Mucosa of gallbladder (tissue), 1 donor: ENCODE measurements around the gene GHRL. TPM values are rescaled to one million over a fixed set of nuclear protein-coding genes. Genes with fewer than 3 reads are reported as not detected.

Source experiments
- DNase-seq: peaks from one replicate; pipeline ENCODE4 v3.0.0-alpha.2; 2020; ENCODE audit warnings: low spot score
- total RNA-seq: library from RNA; stranded (reverse); gene quantifications from one replicate; pipeline ENCODE4 v1.2.1, GENCODE V29; 2021
- donor health status: DM: no; HTN: no; CAD: no.

The GHRL gene
- total RNA-seq, 1 donor from 2014 or later, result 2.2 TPM

DNA sequence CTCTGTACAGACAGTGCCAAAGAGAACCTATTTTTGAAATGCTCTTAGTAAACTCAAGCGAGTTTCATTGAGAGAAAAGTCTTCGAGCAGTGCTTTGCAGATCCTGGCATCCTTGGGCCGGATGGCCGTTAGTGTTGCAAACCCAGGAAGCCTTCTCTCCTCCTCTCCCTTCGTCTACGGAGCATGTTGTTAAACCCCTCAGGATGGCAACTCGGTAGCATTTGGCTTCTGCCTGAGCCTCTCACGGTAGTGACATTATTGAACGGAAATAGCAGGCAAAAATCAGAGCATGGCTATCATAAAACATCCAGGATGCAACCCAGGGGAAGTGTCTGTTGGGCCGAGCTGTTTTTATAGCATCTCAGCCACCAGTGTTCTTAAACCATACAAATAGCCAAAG lies 34.8 kb upstream of the GHRL start:
- no peak for DNase-seq

DNA sequence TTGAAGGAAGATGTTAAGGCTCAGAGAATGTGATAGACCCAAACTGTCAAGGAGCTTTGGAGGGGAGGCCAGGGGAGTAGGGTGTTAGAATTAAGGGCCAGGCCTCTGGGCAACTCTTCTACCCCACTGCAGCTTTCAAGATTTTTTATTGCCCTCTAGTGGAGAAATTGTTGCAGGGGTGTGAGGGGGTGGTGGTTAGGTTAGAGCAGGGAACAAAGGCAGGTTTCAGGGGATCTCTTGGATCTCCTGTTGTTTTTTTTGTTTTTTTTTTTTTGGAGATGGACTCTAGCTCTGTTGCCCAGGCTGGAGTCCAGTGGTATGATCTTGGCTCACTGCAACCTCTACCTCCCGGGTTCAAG lies 29.6 kb upstream of the GHRL start:
- DNase-seq, result no peak

- no peak for DNase-seq
Measured at GRCh38 chr3:10321630-10322351, 29.0 kb upstream of the GHRL start.

DNA sequence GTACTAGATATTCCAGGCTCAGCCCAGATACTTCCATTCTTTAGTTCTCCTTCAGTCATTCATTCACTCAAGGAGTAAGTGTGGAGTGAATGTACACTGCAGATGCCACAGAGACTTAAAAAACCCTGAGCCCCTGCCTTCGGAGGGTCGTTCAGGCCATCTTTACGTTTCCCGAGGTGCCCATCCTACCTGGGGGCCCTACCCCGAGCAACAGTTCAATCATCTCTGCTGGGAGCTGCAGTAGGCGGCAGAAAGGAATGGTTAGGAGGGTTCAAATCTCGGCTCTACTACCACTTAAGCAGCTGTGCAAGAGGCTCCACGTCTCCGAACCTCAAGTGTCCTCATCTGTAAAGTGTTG lies 27.6 kb upstream of the GHRL start:
- no peak for DNase-seq

DNA sequence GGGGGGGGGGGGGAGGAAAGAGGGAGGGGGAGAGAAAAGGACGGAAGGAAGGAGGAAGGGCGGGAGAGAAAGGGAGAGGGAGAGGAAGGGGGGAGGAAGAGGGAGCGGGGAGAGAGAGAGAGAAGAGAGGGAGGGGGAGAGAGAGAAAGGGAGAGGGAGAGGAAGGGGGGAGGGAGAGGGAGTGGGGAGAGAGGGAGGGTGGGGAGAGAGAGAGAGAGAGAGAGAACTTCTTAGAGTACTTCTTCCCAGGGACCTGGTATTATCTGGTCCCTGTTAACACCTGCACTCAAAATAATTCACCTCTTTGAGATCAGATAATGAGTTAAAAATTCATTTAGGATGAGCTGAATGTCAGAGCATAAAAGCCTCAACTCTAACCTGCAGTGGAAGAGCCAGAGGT lies 27.1 kb upstream of the GHRL start:
- DNase-seq, result no peak

DNA sequence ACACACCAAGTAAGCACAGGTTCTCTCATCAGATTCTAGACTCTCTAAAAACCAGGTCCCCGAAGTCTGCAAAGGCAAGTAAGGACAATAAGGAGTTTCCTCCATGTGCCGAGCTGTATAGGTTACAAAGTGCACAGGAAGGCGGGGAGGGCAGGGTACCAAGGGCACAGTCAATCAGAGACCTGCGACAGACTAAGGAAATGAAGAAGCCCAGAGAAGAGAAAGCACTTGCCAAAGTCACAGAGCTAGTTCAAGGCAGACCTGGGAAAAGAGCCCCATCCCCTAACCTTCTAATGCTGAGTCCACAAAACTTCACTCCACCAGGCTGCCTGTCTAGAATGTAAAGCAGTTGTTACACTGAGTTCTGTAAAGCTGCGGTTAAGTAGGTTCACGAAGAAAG lies 26.5 kb upstream of the GHRL start:
- DNase-seq, result no peak

GRCh38 chr3:10317961-10318350 lies 25.2 kb upstream of the GHRL start:
- no peak for DNase-seq

- DNase-seq, result no peak
Measured at GRCh38 chr3:10317311-10317960, 24.7 kb upstream of the GHRL start.

- DNase-seq, result no peak
Measured at GRCh38 chr3:10315771-10316344, 23.1 kb upstream of the GHRL start.

GRCh38 chr3:10315101-10315500 lies 22.4 kb upstream of the GHRL start:
- DNase-seq, result no peak

GRCh38 chr3:10312861-10313260 lies 20.1 kb upstream of the GHRL start:
- no peak for DNase-seq

- DNase-seq, result no peak
Measured at GRCh38 chr3:10312391-10312790, 19.6 kb upstream of the GHRL start.

- no peak for DNase-seq
Measured at GRCh38 chr3:10311710-10312109, 19.0 kb upstream of the GHRL start.

DNA sequence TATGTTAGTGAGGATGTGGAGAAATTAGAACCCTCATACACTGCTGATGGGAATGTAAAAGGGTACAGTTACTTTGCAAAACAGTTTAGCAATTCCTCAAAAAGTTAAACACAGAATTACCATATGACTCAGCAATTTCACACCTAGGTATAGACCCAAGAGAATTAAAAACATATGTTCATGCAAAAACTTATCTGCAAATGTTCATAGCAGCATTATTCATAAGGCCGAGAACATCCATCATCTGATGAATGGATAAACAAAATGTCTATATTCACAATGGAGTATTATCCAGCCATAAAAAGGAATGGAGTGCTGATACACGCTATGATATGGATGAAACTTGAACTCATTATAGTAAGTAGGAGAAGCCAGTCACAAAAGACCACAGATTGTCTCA lies 17.8 kb upstream of the GHRL start:
- no peak for DNase-seq

- no peak for DNase-seq
Measured at GRCh38 chr3:10309736-10310135, 17.0 kb upstream of the GHRL start.

DNA sequence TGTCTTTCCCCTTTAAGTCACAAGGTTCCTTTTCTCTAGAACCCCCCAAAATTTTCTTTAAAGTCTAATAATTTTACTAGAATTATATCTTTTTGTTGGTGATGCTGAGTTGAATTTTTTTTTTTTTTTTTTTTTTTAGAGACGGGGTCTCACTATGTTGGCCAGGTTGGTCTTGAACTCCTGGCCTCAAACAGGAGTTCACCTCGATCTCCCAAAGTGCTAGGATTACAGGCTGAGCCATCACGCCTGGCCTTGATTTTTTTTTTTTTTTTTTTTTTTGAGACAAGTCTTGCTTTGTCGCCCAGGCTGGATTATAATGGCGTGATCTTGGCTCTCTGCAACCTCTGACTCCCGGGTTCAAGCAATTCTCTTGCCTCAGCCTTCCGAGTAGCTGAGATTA lies 15.9 kb upstream of the GHRL start:
- no peak for DNase-seq

DNA sequence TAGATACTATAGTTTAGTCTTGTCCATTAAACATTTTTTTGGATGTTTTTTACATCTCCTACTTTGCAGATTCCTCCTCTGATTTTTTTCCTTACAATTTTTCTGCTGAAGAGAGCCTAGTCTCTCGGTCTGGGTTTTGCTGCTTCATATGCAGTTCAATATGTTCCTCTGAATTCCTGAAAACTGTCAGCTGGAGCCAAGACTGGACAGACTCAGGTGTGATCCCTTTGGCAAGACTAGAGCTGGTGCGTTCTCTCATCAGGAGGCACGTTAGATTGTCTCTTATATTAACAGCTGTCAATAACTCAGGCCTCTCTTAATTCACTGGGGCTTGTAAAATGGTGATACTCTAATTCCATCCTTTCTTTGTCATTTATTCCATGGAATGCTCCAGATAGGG lies 13.4 kb upstream of the GHRL start:
- DNase-seq, result no peak

- DNase-seq, result no peak
Measured at GRCh38 chr3:10305331-10305902, 12.7 kb upstream of the GHRL start.

DNA sequence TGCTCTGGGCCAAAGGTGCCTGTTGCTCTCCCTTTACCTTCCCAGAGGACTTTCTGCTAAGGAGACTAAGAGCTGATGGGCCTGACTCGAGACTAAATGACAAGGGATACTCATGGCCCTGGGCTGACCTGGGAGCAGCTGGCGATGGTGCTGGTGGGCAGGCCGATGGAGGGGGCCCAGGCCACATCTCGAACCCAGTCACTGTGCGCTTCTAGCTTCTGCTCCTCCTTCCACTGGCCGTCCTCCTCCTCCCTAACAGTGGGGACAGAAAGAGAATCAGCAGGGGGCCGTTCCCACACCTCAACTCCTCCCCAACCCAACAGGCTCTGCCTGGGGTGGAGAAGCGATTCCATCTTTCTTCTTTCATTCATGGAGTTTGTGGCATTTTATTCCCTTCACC lies 12.2 kb upstream of the GHRL start:
- no peak for DNase-seq

- no peak for DNase-seq
Measured at GRCh38 chr3:10303785-10304184, 11.0 kb upstream of the GHRL start.

DNA sequence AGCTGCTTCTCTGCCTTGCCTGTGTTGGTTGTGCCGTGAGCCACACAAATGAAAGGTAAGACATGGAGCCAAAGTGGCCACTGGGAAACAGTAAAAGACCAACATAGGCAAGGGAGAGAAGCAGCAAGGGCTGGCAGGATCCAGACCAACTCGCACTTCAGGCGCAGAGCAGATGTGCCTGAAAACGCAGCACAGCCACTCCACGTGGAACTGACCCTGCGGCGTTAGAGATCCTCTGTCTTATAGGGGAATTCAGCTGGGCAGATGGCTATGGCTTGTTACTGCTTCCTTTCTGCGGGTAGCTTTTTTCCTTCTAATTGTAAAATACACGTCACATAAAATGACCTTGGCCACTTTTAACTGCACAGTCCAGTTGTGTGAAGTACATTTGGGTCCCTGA lies 10.4 kb upstream of the GHRL start:
- no peak for DNase-seq

DNA sequence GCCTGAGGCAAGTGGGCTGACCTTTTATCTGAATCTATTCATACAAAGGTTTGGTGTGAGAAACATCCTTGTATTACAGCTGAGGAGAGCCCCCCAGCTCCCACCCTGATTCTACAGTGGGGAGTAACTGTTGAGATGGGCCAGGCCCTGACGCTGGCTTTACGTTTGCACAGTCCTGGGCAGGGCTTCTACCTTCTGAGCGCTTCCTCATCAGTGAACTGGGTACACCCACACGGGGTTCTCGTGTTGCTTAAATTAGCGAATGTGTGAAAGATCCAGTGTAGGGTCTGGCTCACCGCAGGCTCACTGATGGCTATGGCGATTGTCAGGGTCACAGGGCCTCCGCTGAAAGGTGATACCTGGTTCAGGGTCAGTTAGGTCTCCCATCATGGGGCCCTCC lies 7.3 kb upstream of the GHRL start:
- no peak for DNase-seq

DNA sequence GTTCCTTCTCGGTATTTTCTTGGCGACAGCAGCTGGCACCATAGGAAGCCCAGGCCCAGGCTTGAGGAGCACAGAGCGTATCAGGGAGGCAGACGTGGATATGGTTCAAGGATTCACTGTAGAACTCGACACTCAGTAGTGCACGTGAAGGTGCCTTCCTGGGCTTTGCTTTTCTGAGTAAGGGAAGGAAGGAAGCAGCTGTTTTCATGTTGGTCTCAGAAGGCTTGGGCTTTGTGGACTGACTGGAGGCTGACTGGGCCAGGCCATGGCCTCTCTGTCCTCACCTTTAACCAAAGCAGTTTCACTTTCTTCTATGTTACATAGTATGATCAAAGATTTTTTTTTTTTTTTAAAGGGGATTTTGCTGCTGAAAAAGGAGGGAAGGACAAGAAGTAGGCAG lies 6.9 kb upstream of the GHRL start:
- DNase-seq, result no peak
